Panc1 (cell line): Measurements from ENCODE around the gene TP53RK. TPM values are rescaled to one million over a fixed set of nuclear protein-coding genes. Genes with fewer than 3 reads are reported as not detected.

Source experiments
- ATAC-seq: fragments of 200-7000 bp; cut with Tn5 transposase; 2 replicates; pipeline ENCODE4 v1.9.1; 2020; ENCODE audit warnings: mild to moderate bottlenecking, moderate library complexity
- BruUV-seq: library from RNA; stranded (reverse); fragments of 400-500 nt; replicated peaks from 2 replicates; lab custom pipeline; 2021; lab: Mats Ljungman, UMichigan
- CTCF ChIA-PET: fragments of 300-600 bp; sonication (Branson Sonifier 250); formaldehyde crosslinking; loops from one replicate; lab custom pipeline; 2022; ENCODE audit warnings: antibody characterized with exemption; lab: Charles Lee
- POLR2A ChIA-PET: fragments of 300-600 bp; sonication (Branson Sonifier 250); formaldehyde crosslinking; loops from one replicate; lab custom pipeline; 2022; ENCODE audit warnings: antibody characterized with exemption; lab: Charles Lee
- DNase-seq: peaks from one replicate; pipeline ENCODE4 v3.0.0-alpha.2; 2010; ENCODE audit warnings: low read depth, low spot score
- H3K27ac ChIP-seq: 2 replicates; pipeline ENCODE4 v1.5.1; 2011; ENCODE audit warnings: mild to moderate bottlenecking, low read length, inconsistent platforms
- H3K27me3 ChIP-seq: fragments of 200-500 bp; sonication (Bioruptor generic); 2 replicates; pipeline ENCODE4 v1.6.0; 2014; ENCODE audit warnings: low read length, inconsistent platforms; ENCODE audit not compliant: control insufficient read depth, insufficient read depth
- H3K36me3 ChIP-seq: fragments of 200-500 bp; sonication (Bioruptor generic); 2 replicates; pipeline ENCODE4 v1.5.1; 2014; ENCODE audit warnings: inconsistent platforms, mild to moderate bottlenecking, low read length, moderate library complexity; ENCODE audit not compliant: control insufficient read depth, insufficient read depth
- H3K4me1 ChIP-seq: 2 replicates; pipeline ENCODE4 v1.5.1; 2011; ENCODE audit warnings: inconsistent platforms, mild to moderate bottlenecking, low read length, moderate library complexity; ENCODE audit not compliant: control insufficient read depth, insufficient read depth
- H3K4me3 ChIP-seq, 2 experiments: 2 replicates each; pipeline ENCODE4 v1.5.1; 2011 to 2012; ENCODE audit warnings: low read depth in 2 of 2, low read length in 2 of 2, mild to moderate bottlenecking in 2 of 2, inconsistent platforms in 1 of 2, moderate library complexity in 1 of 2
- H3K9me3 ChIP-seq: fragments of 200-500 bp; sonication (Bioruptor generic); 2 replicates; pipeline ENCODE4 v1.5.1; 2014; ENCODE audit warnings: low read depth, mild to moderate bottlenecking, inconsistent platforms, low read length, moderate library complexity; ENCODE audit not compliant: control insufficient read depth, insufficient read depth
- POLR2AphosphoS5 ChIP-seq: IDR thresholded peaks from 2 replicates; pipeline ENCODE4 v1.6.1; 2012; ENCODE audit warnings: mild to moderate bottlenecking, low read depth, low read length, moderate library complexity
- SIN3A ChIP-seq: IDR thresholded peaks from 2 replicates; pipeline ENCODE4 v1.6.1; 2012; ENCODE audit warnings: low read depth, mild to moderate bottlenecking, low read length, moderate library complexity, borderline replicate concordance; ENCODE audit not compliant: insufficient read depth
- TCF7L2 ChIP-seq: IDR thresholded peaks from 2 replicates; pipeline ENCODE4 v1.6.1; 2011; ENCODE audit warnings: mild to moderate bottlenecking, low read depth, low read length, inconsistent platforms
- in situ Hi-C: cut with HindIII; loops from 2 replicates; pipeline ENCODE4 v1.10.0; 2016; ENCODE audit warnings: low sequenced_read_pairs, low pct_unique_long_range_greater_than_20kb
- intact Hi-C: fragments of 100-400 bp; cut with micrococcal nuclease; formaldehyde crosslinking; loops from one replicate; pipeline ENCODE4 v1.10.0; 2022; ENCODE audit not compliant: unreplicated experiment
- total RNA-seq: library from RNA; stranded (reverse); gene quantifications from one replicate; pipeline ENCODE4 v1.2.1, GENCODE V29; 2021; ENCODE audit not compliant: unreplicated experiment
- TF ChIP-seq, protein P1 (sequence below): fragments of 450-650 bp; IDR thresholded peaks from 2 replicates; pipeline ENCODE4 v1.5.1; 2017; ENCODE audit warnings: mild to moderate bottlenecking
- TF ChIP-seq, protein P2 (sequence below), 2 experiments: IDR thresholded peaks; 2 replicates each; pipeline ENCODE4 v1.6.1; 2011 to 2012; ENCODE audit warnings: low read depth in 2 of 2, control low read depth in 1 of 2, low read length in 1 of 2, mild to moderate bottlenecking in 1 of 2, moderate library complexity in 1 of 2; ENCODE audit not compliant: insufficient read depth in 1 of 2

TP53RK gene
- total RNA-seq, 1 experiment from 2014 or later = 13.7 TPM

- ATAC-seq (no peak), DNase-seq (no peak)
- no peak overlapping the region for H3K4me3 ChIP-seq
- no peaks in the 10 kb centered on the region for H3K36me3 ChIP-seq
- POLR2A ChIA-PET = no interaction called here
- intact Hi-C loops (no loop called here), in situ Hi-C loops (no loop called here)
- H3K27me3 ChIP-seq = no peaks in the 10 kb centered on the region
- H3K4me1 ChIP-seq = no peaks in the 10 kb centered on the region
- no peak overlapping the region for H3K27ac ChIP-seq
- no peaks in the 10 kb centered on the region for H3K9me3 ChIP-seq
- CTCF ChIA-PET = interaction anchor here (0.7 kb wide), 1 partner anchor 9 kb away, joined by 3 read pairs; no protein-coding TSS in a partner anchor
- BruUV-seq = no TSS peak
- TF ChIP-seq, protein P1, sequence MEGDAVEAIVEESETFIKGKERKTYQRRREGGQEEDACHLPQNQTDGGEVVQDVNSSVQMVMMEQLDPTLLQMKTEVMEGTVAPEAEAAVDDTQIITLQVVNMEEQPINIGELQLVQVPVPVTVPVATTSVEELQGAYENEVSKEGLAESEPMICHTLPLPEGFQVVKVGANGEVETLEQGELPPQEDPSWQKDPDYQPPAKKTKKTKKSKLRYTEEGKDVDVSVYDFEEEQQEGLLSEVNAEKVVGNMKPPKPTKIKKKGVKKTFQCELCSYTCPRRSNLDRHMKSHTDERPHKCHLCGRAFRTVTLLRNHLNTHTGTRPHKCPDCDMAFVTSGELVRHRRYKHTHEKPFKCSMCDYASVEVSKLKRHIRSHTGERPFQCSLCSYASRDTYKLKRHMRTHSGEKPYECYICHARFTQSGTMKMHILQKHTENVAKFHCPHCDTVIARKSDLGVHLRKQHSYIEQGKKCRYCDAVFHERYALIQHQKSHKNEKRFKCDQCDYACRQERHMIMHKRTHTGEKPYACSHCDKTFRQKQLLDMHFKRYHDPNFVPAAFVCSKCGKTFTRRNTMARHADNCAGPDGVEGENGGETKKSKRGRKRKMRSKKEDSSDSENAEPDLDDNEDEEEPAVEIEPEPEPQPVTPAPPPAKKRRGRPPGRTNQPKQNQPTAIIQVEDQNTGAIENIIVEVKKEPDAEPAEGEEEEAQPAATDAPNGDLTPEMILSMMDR = no peak
- TF ChIP-seq TCF7L2 (no peak), POLR2AphosphoS5 (no peak), SIN3A (no peak)
- TF ChIP-seq, protein P2, sequence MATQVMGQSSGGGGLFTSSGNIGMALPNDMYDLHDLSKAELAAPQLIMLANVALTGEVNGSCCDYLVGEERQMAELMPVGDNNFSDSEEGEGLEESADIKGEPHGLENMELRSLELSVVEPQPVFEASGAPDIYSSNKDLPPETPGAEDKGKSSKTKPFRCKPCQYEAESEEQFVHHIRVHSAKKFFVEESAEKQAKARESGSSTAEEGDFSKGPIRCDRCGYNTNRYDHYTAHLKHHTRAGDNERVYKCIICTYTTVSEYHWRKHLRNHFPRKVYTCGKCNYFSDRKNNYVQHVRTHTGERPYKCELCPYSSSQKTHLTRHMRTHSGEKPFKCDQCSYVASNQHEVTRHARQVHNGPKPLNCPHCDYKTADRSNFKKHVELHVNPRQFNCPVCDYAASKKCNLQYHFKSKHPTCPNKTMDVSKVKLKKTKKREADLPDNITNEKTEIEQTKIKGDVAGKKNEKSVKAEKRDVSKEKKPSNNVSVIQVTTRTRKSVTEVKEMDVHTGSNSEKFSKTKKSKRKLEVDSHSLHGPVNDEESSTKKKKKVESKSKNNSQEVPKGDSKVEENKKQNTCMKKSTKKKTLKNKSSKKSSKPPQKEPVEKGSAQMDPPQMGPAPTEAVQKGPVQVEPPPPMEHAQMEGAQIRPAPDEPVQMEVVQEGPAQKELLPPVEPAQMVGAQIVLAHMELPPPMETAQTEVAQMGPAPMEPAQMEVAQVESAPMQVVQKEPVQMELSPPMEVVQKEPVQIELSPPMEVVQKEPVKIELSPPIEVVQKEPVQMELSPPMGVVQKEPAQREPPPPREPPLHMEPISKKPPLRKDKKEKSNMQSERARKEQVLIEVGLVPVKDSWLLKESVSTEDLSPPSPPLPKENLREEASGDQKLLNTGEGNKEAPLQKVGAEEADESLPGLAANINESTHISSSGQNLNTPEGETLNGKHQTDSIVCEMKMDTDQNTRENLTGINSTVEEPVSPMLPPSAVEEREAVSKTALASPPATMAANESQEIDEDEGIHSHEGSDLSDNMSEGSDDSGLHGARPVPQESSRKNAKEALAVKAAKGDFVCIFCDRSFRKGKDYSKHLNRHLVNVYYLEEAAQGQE (IDR thresholded peaks at IDR 0.05; ENCODE audit: insufficient read depth in 1 of 2, low read depth in 2 of 2, low read length in 1 of 2) = no peak
Measured at GRCh38 chr20:46696791-46697279, 7.6 kb upstream of the TP53RK start.

DNA sequence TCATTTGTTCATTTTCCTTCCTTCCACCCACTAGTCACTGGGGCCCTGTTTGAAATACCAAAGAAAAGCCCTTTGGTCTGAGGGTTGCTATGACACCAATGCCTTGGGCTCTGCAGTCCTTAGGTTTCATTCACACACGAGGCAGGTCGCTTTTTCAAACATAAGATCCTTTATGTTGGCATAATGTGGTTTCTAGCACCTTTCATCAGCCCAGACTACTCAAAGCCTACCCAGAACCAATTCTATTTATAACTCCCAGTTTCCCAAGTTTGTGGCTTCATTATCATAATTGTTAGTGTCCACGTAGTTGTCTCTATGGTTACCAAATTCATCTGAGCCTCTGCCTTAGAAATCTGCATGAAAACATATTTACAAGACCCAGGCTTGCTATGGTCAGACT, 6.6 kb upstream of the TP53RK start:
- H3K9me3 ChIP-seq = no peaks in the 10 kb centered on the region
- POLR2A ChIA-PET = no interaction called here

More for the DNA sequence above, 6.6 kb upstream of the TP53RK start:
- DNase-seq (no peak), ATAC-seq (no peak)
- no peaks in the 10 kb centered on the region for H3K27me3 ChIP-seq
- H3K36me3 ChIP-seq = no peaks in the 10 kb centered on the region
- no peak overlapping the region for H3K27ac ChIP-seq
- in situ Hi-C loops = no loop called here
- intact Hi-C loops = no loop called here
- CTCF ChIA-PET = no interaction called here
- TF ChIP-seq POLR2AphosphoS5 = no peak
- TF ChIP-seq TCF7L2 = no peak
- TF ChIP-seq, protein P1 = no peak
- TF ChIP-seq SIN3A = no peak
- TF ChIP-seq, protein P2 (IDR thresholded peaks at IDR 0.05; ENCODE audit: insufficient read depth in 1 of 2, low read depth in 2 of 2, low read length in 1 of 2) = no peak
- no peak overlapping the region for H3K4me3 ChIP-seq
- H3K4me1 ChIP-seq = no peaks in the 10 kb centered on the region
- no TSS peak for BruUV-seq
